Activated naive CD8-positive, alpha-beta T cell treated with anti-CD3 and anti-CD28 coated beads, Interleukin-2, amount 10 ng/mL, durations not matched to agents 7 days and 5 days (primary cell): ENCODE measurements around the gene ZNF616. TPM values are rescaled to one million over a fixed set of nuclear protein-coding genes. Genes with fewer than 3 reads are reported as not detected.
A peak's percentile ranks its signal among the peaks of the same experiment; 100 is the strongest.

Source experiments
- ATAC-seq: fragments of 150-1000 bp; cut with Tn5 transposase; one replicate; pipeline ENCODE4 v1.10.0; 2021; ENCODE audit warnings: low read depth, moderate library complexity
- POLR2A ChIA-PET: fragments of 350-600 bp; sonication (Branson Sonifier 250); formaldehyde crosslinking; loops from one replicate; lab custom pipeline; 2021; ENCODE audit warnings: antibody characterized with exemption; lab: Charles Lee
- DNase-seq: peaks from one replicate; pipeline ENCODE4 v3.0.0; 2021
- H3K27ac Mint-ChIP-seq: one replicate; pipeline ENCODE4 v1.8.0; 2022; ENCODE audit warnings: mild to moderate bottlenecking, mixed read lengths
- H3K27me3 Mint-ChIP-seq: one replicate; pipeline ENCODE4 v1.8.0; 2022; ENCODE audit warnings: mild to moderate bottlenecking, moderate library complexity, mixed read lengths
- H3K36me3 Mint-ChIP-seq: one replicate; pipeline ENCODE4 v1.8.0; 2021; ENCODE audit warnings: mild to moderate bottlenecking, mixed read lengths
- H3K4me1 Mint-ChIP-seq: one replicate; pipeline ENCODE4 v1.8.0; 2021; ENCODE audit warnings: mixed read lengths
- H3K4me3 Mint-ChIP-seq: one replicate; pipeline ENCODE4 v1.8.0; 2022; ENCODE audit warnings: mild to moderate bottlenecking, moderate library complexity, mixed read lengths
- H3K9me3 Mint-ChIP-seq: one replicate; pipeline ENCODE4 v1.8.0; 2021; ENCODE audit warnings: mixed read lengths
- total RNA-seq, 2 experiments: library from RNA; stranded (reverse); gene quantifications; one replicate each; pipeline ENCODE4 v1.2.3, GENCODE V29; 2021

The ZNF616 gene
- total RNA-seq, 2 experiments from 2014 or later: 12.1 to 13.3 TPM

- ATAC-seq (peak; percentile 92), DNase-seq (peak; percentile 93)
- no peaks in the 10 kb centered on the region for H3K27me3 Mint-ChIP-seq
- H3K9me3 Mint-ChIP-seq: peaks cover 27% of the 10 kb centered on the region
- H3K27ac Mint-ChIP-seq: peak within 1 kb of the TSS; percentile 92
- H3K4me3 Mint-ChIP-seq: peak within 1 kb of the TSS; percentile 90
- POLR2A ChIA-PET: interaction anchor here (1.2 kb wide), 1 partner anchor 94 kb away, joined by 3 read pairs; no protein-coding TSS in a partner anchor
- peaks cover 52% of the 10 kb centered on the region for H3K36me3 Mint-ChIP-seq
- H3K4me1 Mint-ChIP-seq: peaks cover 23% of the 10 kb centered on the region
Measured at GRCh38 chr19:52095172-52096014, 44.3 kb downstream of the ZNF616 start, which contains the start of gene ZNF841. Gene ZNF841, minus strand, starts transcription at chr19:52095765. Its CDS starts 10,964 bp downstream, at chr19:52084801.

GRCh38 chr19:52094526-52095130, 45.1 kb downstream of the ZNF616 start:
- H3K27ac Mint-ChIP-seq: peak overlapping the region; percentile 92
- DNase-seq: no peak
- H3K36me3 Mint-ChIP-seq: peaks cover 60% of the 10 kb centered on the region
- peak overlapping the region; percentile 90 for H3K4me3 Mint-ChIP-seq
- H3K9me3 Mint-ChIP-seq: peaks cover 30% of the 10 kb centered on the region
- H3K4me1 Mint-ChIP-seq: peaks cover 24% of the 10 kb centered on the region
- H3K27me3 Mint-ChIP-seq: no peaks in the 10 kb centered on the region
- peak; percentile 21 for ATAC-seq
- POLR2A ChIA-PET: interaction anchor here (0.8 to 1.2 kb wide), 2 partner anchors 66 to 95 kb away, joined by 3 read pairs; partner anchors contain the start of gene ZNF614

- no peaks in the 10 kb centered on the region for H3K27me3 Mint-ChIP-seq
- peaks cover 3% of the 10 kb centered on the region for H3K4me1 Mint-ChIP-seq
- ATAC-seq (no peak), DNase-seq (no peak)
- peaks cover 48% of the 10 kb centered on the region for H3K9me3 Mint-ChIP-seq
- H3K27ac Mint-ChIP-seq: no peak overlapping the region
- POLR2A ChIA-PET: no interaction called here
- H3K36me3 Mint-ChIP-seq: peaks cover 98% of the 10 kb centered on the region
- H3K4me3 Mint-ChIP-seq: no peak overlapping the region
Measured at GRCh38 chr19:52086481-52086880, 53.3 kb downstream of the ZNF616 start.

GRCh38 chr19:52070496-52070895, 69.2 kb downstream of the ZNF616 start:
- H3K27me3 Mint-ChIP-seq: no peaks in the 10 kb centered on the region
- DNase-seq (no peak), ATAC-seq (no peak)
- peaks cover 95% of the 10 kb centered on the region for H3K36me3 Mint-ChIP-seq
- POLR2A ChIA-PET: no interaction called here
- no peak overlapping the region for H3K27ac Mint-ChIP-seq
- peaks cover 50% of the 10 kb centered on the region for H3K9me3 Mint-ChIP-seq
- H3K4me1 Mint-ChIP-seq: no peaks in the 10 kb centered on the region
- no peak overlapping the region for H3K4me3 Mint-ChIP-seq

GRCh38 chr19:52069653-52070052, 70.1 kb downstream of the ZNF616 start:
- DNase-seq: no peak
- no peak for ATAC-seq
- peaks cover 47% of the 10 kb centered on the region for H3K9me3 Mint-ChIP-seq
- H3K27me3 Mint-ChIP-seq: no peaks in the 10 kb centered on the region
- no peak overlapping the region for H3K27ac Mint-ChIP-seq
- H3K36me3 Mint-ChIP-seq: peaks cover 95% of the 10 kb centered on the region
- no peaks in the 10 kb centered on the region for H3K4me1 Mint-ChIP-seq
- H3K4me3 Mint-ChIP-seq: no peak overlapping the region
- POLR2A ChIA-PET: no interaction called here

GRCh38 chr19:52066258-52066863, 73.4 kb downstream of the ZNF616 start:
- DNase-seq: no peak
- POLR2A ChIA-PET: no interaction called here
- Mint-ChIP-seq H3K9me3 (peaks cover 45% of the 10 kb centered on the region), H3K36me3 (peaks cover 89% of the 10 kb centered on the region), H3K27me3 (no peaks in the 10 kb centered on the region), H3K4me3 (no peak overlapping the region), H3K27ac (no peak overlapping the region), H3K4me1 (no peaks in the 10 kb centered on the region)
- no peak for ATAC-seq

GRCh38 chr19:52065399-52065798, 74.3 kb downstream of the ZNF616 start:
- no peaks in the 10 kb centered on the region for H3K4me1 Mint-ChIP-seq
- no peaks in the 10 kb centered on the region for H3K27me3 Mint-ChIP-seq
- POLR2A ChIA-PET: no interaction called here
- no peak overlapping the region for H3K27ac Mint-ChIP-seq
- H3K4me3 Mint-ChIP-seq: no peak overlapping the region
- DNase-seq (no peak), ATAC-seq (no peak)
- H3K9me3 Mint-ChIP-seq: peaks cover 44% of the 10 kb centered on the region
- peaks cover 88% of the 10 kb centered on the region for H3K36me3 Mint-ChIP-seq

Other genes starting within 250 kb of the ZNF616 start
- gene ZNF649, start 234.9 kb downstream of the ZNF616 start, total RNA-seq: 10 to 100 TPM; 19.7 to 21.1 TPM
- gene ZNF613, start 212.5 kb downstream of the ZNF616 start, total RNA-seq: 1 to 10 TPM; 6.5 to 8.4 TPM
- gene ZNF350, start 153.1 kb downstream of the ZNF616 start, total RNA-seq: 10 to 100 TPM; 23.8 to 24.0 TPM
- gene ZNF615, start 131.7 kb downstream of the ZNF616 start, total RNA-seq: 10 to 100 TPM; 14.1 to 19.7 TPM
- 10 to 100 TPM; 11.6 to 12.7 TPM for gene ZNF614, start 111.6 kb downstream of the ZNF616 start, total RNA-seq
- 10 to 100 TPM; 18.3 to 23.8 TPM for gene ZNF432, start 91.1 kb downstream of the ZNF616 start, total RNA-seq
- 10 to 100 TPM; 38.4 to 38.6 TPM for gene ZNF841, start 44.2 kb downstream of the ZNF616 start, total RNA-seq
- 10 to 100 TPM; 25.8 to 29.2 TPM for gene ZNF836, start 31.7 kb upstream of the ZNF616 start, total RNA-seq
- 100 to 1,000 TPM; 184 to 187 TPM for gene PPP2R1A, start 50.1 kb upstream of the ZNF616 start, total RNA-seq
- gene ZNF766, start 129.6 kb upstream of the ZNF616 start, total RNA-seq: 10 to 100 TPM; 37.1 to 38.7 TPM
- gene ZNF480, start 157.2 kb upstream of the ZNF616 start, total RNA-seq: 10 to 100 TPM; 19.5 to 21.5 TPM
- 1 to 10 TPM; 3.3 to 3.9 TPM for gene ZNF610, start 196.3 kb upstream of the ZNF616 start, total RNA-seq
- 10 to 100 TPM; 30.1 to 31.1 TPM for gene ZNF880, start 230.0 kb upstream of the ZNF616 start, total RNA-seq